ENCODE results near the gene RFPL1. TPM values are rescaled to one million over a fixed set of nuclear protein-coding genes. Genes with fewer than 3 reads are reported as not detected.

Gene RFPL1
- polyA plus RNA-seq, 1 donor from 2014 or later = not detected

GRCh38 chr22:29459773-29460172 is 21.4 kb downstream of the RFPL1 start:
- H4K20me1 ChIP-seq (ENCODE audit: insufficient read depth) = no peaks in the 10 kb centered on the region
- no peaks in the 10 kb centered on the region for H3K9me2 ChIP-seq (ENCODE audit: insufficient read depth, low read length)
- H2AFZ ChIP-seq (ENCODE audit: low read depth, low read length) = no peak overlapping the region
- H3K79me2 ChIP-seq (replicated peaks; ENCODE audit: insufficient read depth, low read length) = no peaks in the 10 kb centered on the region
- no peak overlapping the region for H3K27ac ChIP-seq (ENCODE audit: low read length)
- TF ChIP-seq CTCF (IDR thresholded peaks at IDR 0.05; ENCODE audit: poor library complexity, severe bottlenecking) (no peak), EZH2 (IDR thresholded peaks at IDR 0.05; ENCODE audit: borderline replicate concordance, insufficient read depth, low read length, poor library complexity, severe bottlenecking) (no peak), EP300 (conservative IDR thresholded peaks at IDR 0.05; ENCODE audit: poor library complexity, severe bottlenecking) (no peak), POLR2AphosphoS5 (IDR thresholded peaks at IDR 0.05) (no peak), MXI1 (conservative IDR thresholded peaks at IDR 0.05; ENCODE audit: poor library complexity, severe bottlenecking) (no peak), SMC3 (conservative IDR thresholded peaks at IDR 0.05; ENCODE audit: poor library complexity) (no peak), TAF1 (IDR thresholded peaks at IDR 0.05; ENCODE audit: low read depth) (no peak), RAD21 (conservative IDR thresholded peaks at IDR 0.05) (no peak)
- TF ChIP-seq, protein P1, sequence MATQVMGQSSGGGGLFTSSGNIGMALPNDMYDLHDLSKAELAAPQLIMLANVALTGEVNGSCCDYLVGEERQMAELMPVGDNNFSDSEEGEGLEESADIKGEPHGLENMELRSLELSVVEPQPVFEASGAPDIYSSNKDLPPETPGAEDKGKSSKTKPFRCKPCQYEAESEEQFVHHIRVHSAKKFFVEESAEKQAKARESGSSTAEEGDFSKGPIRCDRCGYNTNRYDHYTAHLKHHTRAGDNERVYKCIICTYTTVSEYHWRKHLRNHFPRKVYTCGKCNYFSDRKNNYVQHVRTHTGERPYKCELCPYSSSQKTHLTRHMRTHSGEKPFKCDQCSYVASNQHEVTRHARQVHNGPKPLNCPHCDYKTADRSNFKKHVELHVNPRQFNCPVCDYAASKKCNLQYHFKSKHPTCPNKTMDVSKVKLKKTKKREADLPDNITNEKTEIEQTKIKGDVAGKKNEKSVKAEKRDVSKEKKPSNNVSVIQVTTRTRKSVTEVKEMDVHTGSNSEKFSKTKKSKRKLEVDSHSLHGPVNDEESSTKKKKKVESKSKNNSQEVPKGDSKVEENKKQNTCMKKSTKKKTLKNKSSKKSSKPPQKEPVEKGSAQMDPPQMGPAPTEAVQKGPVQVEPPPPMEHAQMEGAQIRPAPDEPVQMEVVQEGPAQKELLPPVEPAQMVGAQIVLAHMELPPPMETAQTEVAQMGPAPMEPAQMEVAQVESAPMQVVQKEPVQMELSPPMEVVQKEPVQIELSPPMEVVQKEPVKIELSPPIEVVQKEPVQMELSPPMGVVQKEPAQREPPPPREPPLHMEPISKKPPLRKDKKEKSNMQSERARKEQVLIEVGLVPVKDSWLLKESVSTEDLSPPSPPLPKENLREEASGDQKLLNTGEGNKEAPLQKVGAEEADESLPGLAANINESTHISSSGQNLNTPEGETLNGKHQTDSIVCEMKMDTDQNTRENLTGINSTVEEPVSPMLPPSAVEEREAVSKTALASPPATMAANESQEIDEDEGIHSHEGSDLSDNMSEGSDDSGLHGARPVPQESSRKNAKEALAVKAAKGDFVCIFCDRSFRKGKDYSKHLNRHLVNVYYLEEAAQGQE (IDR thresholded peaks at IDR 0.05; ENCODE audit: borderline replicate concordance) = no peak
- H3K27me3 ChIP-seq (ENCODE audit: insufficient read depth, low read depth, low read length) = no peaks in the 10 kb centered on the region
- no peaks in the 10 kb centered on the region for H3K36me3 ChIP-seq (ENCODE audit: insufficient read depth, low read length)
- no peaks in the 10 kb centered on the region for H3F3A ChIP-seq (ENCODE audit: insufficient read depth, low read length, poor library complexity, severe bottlenecking)
- no peaks in the 10 kb centered on the region for H3K9me3 ChIP-seq (ENCODE audit: low read length)
- no peak overlapping the region for H3K9ac ChIP-seq (ENCODE audit: low read length)
- H3K4me3 ChIP-seq (ENCODE audit: low read length) = no peak overlapping the region
- no peak overlapping the region for H3K4me2 ChIP-seq (ENCODE audit: low read length)

DNA sequence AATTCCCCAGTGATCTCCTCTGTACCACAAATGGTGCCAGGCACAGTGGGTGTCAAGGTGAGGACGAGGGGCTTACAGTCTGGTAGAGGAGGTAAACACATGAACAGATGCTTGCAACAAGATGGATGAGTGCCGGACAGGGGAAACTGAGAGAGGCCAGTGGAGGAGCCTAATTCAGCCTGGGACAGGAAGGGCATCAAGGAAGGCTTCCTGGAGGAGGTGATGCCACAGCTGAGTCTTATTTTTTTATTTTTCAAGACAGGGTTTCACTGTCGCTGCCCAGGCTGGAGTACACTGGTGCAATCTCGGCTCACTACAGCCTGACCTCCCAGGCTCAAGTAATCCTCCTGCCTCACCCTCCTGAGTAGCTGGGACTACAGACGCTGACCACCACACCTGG is 22.9 kb downstream of the RFPL1 start:
- no peaks in the 10 kb centered on the region for H3K27me3 ChIP-seq (ENCODE audit: insufficient read depth, low read depth, low read length)
- H3K9me2 ChIP-seq (ENCODE audit: insufficient read depth, low read length) = no peaks in the 10 kb centered on the region
- no peak for TF ChIP-seq RAD21 (conservative IDR thresholded peaks at IDR 0.05)
- TF ChIP-seq MXI1 (conservative IDR thresholded peaks at IDR 0.05; ENCODE audit: poor library complexity, severe bottlenecking) = no peak
- TF ChIP-seq SMC3 (conservative IDR thresholded peaks at IDR 0.05; ENCODE audit: poor library complexity) = no peak
- TF ChIP-seq POLR2AphosphoS5 (IDR thresholded peaks at IDR 0.05) = no peak
- TF ChIP-seq EZH2 (IDR thresholded peaks at IDR 0.05; ENCODE audit: borderline replicate concordance, insufficient read depth, low read length, poor library complexity, severe bottlenecking) = no peak
- TF ChIP-seq TAF1 (IDR thresholded peaks at IDR 0.05; ENCODE audit: low read depth) = no peak
- TF ChIP-seq, protein P1 (IDR thresholded peaks at IDR 0.05; ENCODE audit: borderline replicate concordance) = no peak
- TF ChIP-seq EP300 (conservative IDR thresholded peaks at IDR 0.05; ENCODE audit: poor library complexity, severe bottlenecking) = no peak
- no peak for TF ChIP-seq CTCF (IDR thresholded peaks at IDR 0.05; ENCODE audit: poor library complexity, severe bottlenecking)
- no peaks in the 10 kb centered on the region for H3K9me3 ChIP-seq (ENCODE audit: low read length)
- H3K36me3 ChIP-seq (ENCODE audit: insufficient read depth, low read length) = no peaks in the 10 kb centered on the region
- no peak overlapping the region for H3K4me3 ChIP-seq (ENCODE audit: low read length)
- H3K27ac ChIP-seq (ENCODE audit: low read length) = no peak overlapping the region
- no peaks in the 10 kb centered on the region for H3K79me2 ChIP-seq (replicated peaks; ENCODE audit: insufficient read depth, low read length)
- H2AFZ ChIP-seq (ENCODE audit: low read depth, low read length) = no peak overlapping the region
- H3K4me2 ChIP-seq (ENCODE audit: low read length) = no peak overlapping the region
- no peaks in the 10 kb centered on the region for H3F3A ChIP-seq (ENCODE audit: insufficient read depth, low read length, poor library complexity, severe bottlenecking)
- no peaks in the 10 kb centered on the region for H4K20me1 ChIP-seq (ENCODE audit: insufficient read depth)
- no peak overlapping the region for H3K9ac ChIP-seq (ENCODE audit: low read length)
